Calu3 (cell line): ENCODE results near the gene ARID1B. TPM values are rescaled to one million over a fixed set of nuclear protein-coding genes. Genes with fewer than 3 reads are reported as not detected.

Source experiments
- BruUV-seq: library from RNA; stranded (reverse); fragments of 400-500 nt; replicated peaks from 2 replicates; lab custom pipeline; 2021; lab: Mats Ljungman, UMichigan
- CTCF ChIA-PET: fragments of 300-600 bp; sonication (Branson Sonifier 250); formaldehyde crosslinking; loops from one replicate; lab custom pipeline; 2022; ENCODE audit warnings: antibody characterized with exemption; lab: Charles Lee
- DNase-seq: peaks from one replicate; pipeline ENCODE4 v3.0.0; 2022
- H3K27ac Mint-ChIP-seq: one replicate; pipeline ENCODE4 v1.8.0; 2022; ENCODE audit warnings: mixed read lengths; ENCODE audit not compliant: unreplicated experiment
- H3K27me3 Mint-ChIP-seq: one replicate; pipeline ENCODE4 v1.8.0; 2022; ENCODE audit warnings: mixed read lengths; ENCODE audit not compliant: unreplicated experiment
- H3K36me3 Mint-ChIP-seq: one replicate; pipeline ENCODE4 v1.8.0; 2022; ENCODE audit warnings: mild to moderate bottlenecking, moderate library complexity, mixed read lengths; ENCODE audit not compliant: insufficient read depth, unreplicated experiment
- H3K4me1 Mint-ChIP-seq: one replicate; pipeline ENCODE4 v1.8.0; 2022; ENCODE audit warnings: mild to moderate bottlenecking, low read depth, mixed read lengths; ENCODE audit not compliant: unreplicated experiment
- H3K4me3 Mint-ChIP-seq: one replicate; pipeline ENCODE4 v1.8.0; 2022; ENCODE audit warnings: mild to moderate bottlenecking, low read depth, moderate library complexity, mixed read lengths; ENCODE audit not compliant: unreplicated experiment
- H3K9me3 Mint-ChIP-seq: one replicate; pipeline ENCODE4 v1.8.0; 2022; ENCODE audit warnings: low read depth, mixed read lengths; ENCODE audit not compliant: unreplicated experiment
- intact Hi-C: fragments of 100-400 bp; cut with micrococcal nuclease; formaldehyde crosslinking; loops from one replicate; pipeline ENCODE4 v1.10.0; 2022; ENCODE audit not compliant: unreplicated experiment
- total RNA-seq: library from RNA; stranded (reverse); gene quantifications from 2 replicates; pipeline ENCODE4 v1.2.3, GENCODE V29; 2022
- TF ChIP-seq, protein P1 (sequence below): fragments of 200-600 bp; IDR thresholded peaks from one replicate; pipeline ENCODE4 v1.8.0; 2022; ENCODE audit warnings: antibody characterized with exemption; ENCODE audit not compliant: unreplicated experiment

Gene ARID1B
- total RNA-seq, 1 experiment from 2014 or later = 53.5 TPM

GRCh38 chr6:157040191-157040590, 263.0 kb downstream of the ARID1B start:
- no peaks in the 10 kb centered on the region for H3K9me3 Mint-ChIP-seq
- no peak overlapping the region for H3K27ac Mint-ChIP-seq
- H3K4me3 Mint-ChIP-seq = no peak overlapping the region
- H3K27me3 Mint-ChIP-seq = no peaks in the 10 kb centered on the region
- DNase-seq = no peak
- no TSS peak for BruUV-seq
- CTCF ChIA-PET = no interaction called here
- no peaks in the 10 kb centered on the region for H3K4me1 Mint-ChIP-seq
- TF ChIP-seq, protein P1, sequence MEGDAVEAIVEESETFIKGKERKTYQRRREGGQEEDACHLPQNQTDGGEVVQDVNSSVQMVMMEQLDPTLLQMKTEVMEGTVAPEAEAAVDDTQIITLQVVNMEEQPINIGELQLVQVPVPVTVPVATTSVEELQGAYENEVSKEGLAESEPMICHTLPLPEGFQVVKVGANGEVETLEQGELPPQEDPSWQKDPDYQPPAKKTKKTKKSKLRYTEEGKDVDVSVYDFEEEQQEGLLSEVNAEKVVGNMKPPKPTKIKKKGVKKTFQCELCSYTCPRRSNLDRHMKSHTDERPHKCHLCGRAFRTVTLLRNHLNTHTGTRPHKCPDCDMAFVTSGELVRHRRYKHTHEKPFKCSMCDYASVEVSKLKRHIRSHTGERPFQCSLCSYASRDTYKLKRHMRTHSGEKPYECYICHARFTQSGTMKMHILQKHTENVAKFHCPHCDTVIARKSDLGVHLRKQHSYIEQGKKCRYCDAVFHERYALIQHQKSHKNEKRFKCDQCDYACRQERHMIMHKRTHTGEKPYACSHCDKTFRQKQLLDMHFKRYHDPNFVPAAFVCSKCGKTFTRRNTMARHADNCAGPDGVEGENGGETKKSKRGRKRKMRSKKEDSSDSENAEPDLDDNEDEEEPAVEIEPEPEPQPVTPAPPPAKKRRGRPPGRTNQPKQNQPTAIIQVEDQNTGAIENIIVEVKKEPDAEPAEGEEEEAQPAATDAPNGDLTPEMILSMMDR = no peak
- intact Hi-C loops = loop anchor here (10.0 kb wide), 1 partner anchor 1715 kb away; no protein-coding TSS in a partner anchor
- no peaks in the 10 kb centered on the region for H3K36me3 Mint-ChIP-seq

GRCh38 chr6:157045831-157046454, 268.8 kb downstream of the ARID1B start:
- H3K27ac Mint-ChIP-seq = no peak overlapping the region
- TF ChIP-seq, protein P1 = peak; percentile 30
- no peak overlapping the region for H3K4me3 Mint-ChIP-seq
- CTCF ChIA-PET = interaction anchor here (0.7 to 1.2 kb wide), 6 partner anchors 9 to 199 kb away, joined by 3 to 5 read pairs (median 3); no protein-coding TSS in a partner anchor
- no peaks in the 10 kb centered on the region for H3K27me3 Mint-ChIP-seq
- no peaks in the 10 kb centered on the region for H3K9me3 Mint-ChIP-seq
- H3K4me1 Mint-ChIP-seq = no peaks in the 10 kb centered on the region
- BruUV-seq = no TSS peak
- intact Hi-C loops = loop anchor here (10.0 kb wide), 1 partner anchor 1721 kb away; no protein-coding TSS in a partner anchor
- no peaks in the 10 kb centered on the region for H3K36me3 Mint-ChIP-seq
- peak; percentile 8 for DNase-seq

DNA sequence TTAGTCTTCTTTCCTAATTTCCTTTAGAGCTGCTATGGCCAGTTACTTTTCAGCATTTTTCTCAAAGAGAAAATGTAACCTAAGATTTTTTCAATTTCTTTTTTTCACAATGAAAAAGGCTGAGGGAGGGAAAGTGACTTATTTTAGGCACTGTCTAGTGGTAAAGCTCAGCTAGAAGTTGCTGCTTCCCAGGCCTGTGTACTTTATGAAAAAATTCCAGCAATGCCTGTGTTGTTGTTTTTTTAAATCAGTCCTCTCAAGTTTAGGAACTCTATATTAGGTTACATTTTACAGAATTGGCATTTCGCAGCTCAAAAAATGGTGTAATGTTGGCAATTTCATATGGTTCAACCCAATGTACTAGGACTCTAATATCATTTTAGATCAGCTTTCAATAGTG, 269.6 kb downstream of the ARID1B start:
- H3K4me3 Mint-ChIP-seq = no peak overlapping the region
- CTCF ChIA-PET = no interaction called here
- H3K36me3 Mint-ChIP-seq = no peaks in the 10 kb centered on the region
- H3K27me3 Mint-ChIP-seq = no peaks in the 10 kb centered on the region
- no TSS peak for BruUV-seq
- no peaks in the 10 kb centered on the region for H3K4me1 Mint-ChIP-seq
- no peak overlapping the region for H3K27ac Mint-ChIP-seq
- intact Hi-C loops = loop anchor here (10.0 kb wide), 1 partner anchor 1722 kb away; no protein-coding TSS in a partner anchor
- TF ChIP-seq, protein P1 = no peak
- DNase-seq = no peak
- H3K9me3 Mint-ChIP-seq = no peaks in the 10 kb centered on the region

DNA sequence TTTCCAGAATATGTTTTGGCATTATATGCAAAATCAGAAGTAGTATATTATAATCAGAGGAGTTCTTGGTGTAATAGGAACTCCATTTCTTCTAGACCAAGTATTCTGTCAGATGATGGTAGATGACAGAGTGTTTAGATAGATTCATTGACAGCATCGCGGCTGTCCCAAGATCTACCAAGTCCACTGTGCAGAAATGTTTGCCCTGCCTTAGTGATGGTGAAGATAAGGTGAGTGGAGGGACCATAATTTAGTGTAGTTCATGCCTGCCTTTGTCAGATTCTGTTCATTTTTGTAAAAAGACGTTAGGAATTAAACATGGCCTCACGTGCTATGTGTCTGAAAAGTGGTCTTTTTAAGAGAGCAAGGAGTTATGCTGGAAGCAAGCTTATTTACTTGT, 270.1 kb downstream of the ARID1B start:
- intact Hi-C loops = loop anchor here (10.0 kb wide), 1 partner anchor 1723 kb away; no protein-coding TSS in a partner anchor
- H3K36me3 Mint-ChIP-seq = no peaks in the 10 kb centered on the region
- H3K4me1 Mint-ChIP-seq = no peaks in the 10 kb centered on the region

More for the DNA sequence above, 270.1 kb downstream of the ARID1B start:
- no peak overlapping the region for H3K27ac Mint-ChIP-seq
- no peaks in the 10 kb centered on the region for H3K27me3 Mint-ChIP-seq
- no TSS peak for BruUV-seq
- DNase-seq = no peak
- H3K9me3 Mint-ChIP-seq = no peaks in the 10 kb centered on the region
- CTCF ChIA-PET = no interaction called here
- no peak overlapping the region for H3K4me3 Mint-ChIP-seq
- TF ChIP-seq, protein P1 = no peak
